GM12878 (cell line): Measurements from ENCODE around the gene NEAT1. TPM values are rescaled to one million over a fixed set of nuclear protein-coding genes. Genes with fewer than 3 reads are reported as not detected.

Source experiments
- ATAC-seq: fragments of 200-7000 bp; cut with Tn5 transposase; 3 replicates; pipeline ENCODE4 v1.9.1; 2020; ENCODE audit warnings: mild to moderate bottlenecking, moderate library complexity
- BruUV-seq: library from RNA; stranded (reverse); fragments of 400-500 nt; replicated peaks from 2 replicates; lab custom pipeline; 2021; lab: Mats Ljungman, UMichigan
- CTCF ChIA-PET: fragments of 300-600 bp; sonication (Branson Sonifier 250); formaldehyde crosslinking; extraction: SDS; loops from one replicate; lab custom pipeline; 2021; ENCODE audit warnings: inconsistent platforms; lab: Yijun Ruan, JAX
- POLR2A ChIA-PET: fragments of 350-600 bp; formaldehyde crosslinking; extraction: SDS; loops from one replicate; lab custom pipeline; 2021; ENCODE audit warnings: inconsistent platforms; lab: Charles Lee
- RAD21 ChIA-PET: fragments of 300-600 bp; sonication (Branson Sonifier 250); formaldehyde crosslinking; loops from one replicate; lab custom pipeline; 2023; ENCODE audit warnings: antibody characterized with exemption; ENCODE audit not compliant: unreplicated experiment; lab: Charles Lee
- SMC1A ChIA-PET: fragments of 300-600 bp; sonication (Branson Sonifier 250); formaldehyde crosslinking; loops from one replicate; lab custom pipeline; 2023; ENCODE audit not compliant: unreplicated experiment, uncharacterized antibody; lab: Charles Lee
- DNase-seq: peaks from one replicate; pipeline ENCODE4 v3.0.0-alpha.2; 2011; ENCODE audit warnings: low read depth, low spot score
- FAIRE-seq: peaks from 3 replicates; lab custom pipeline; 2011; peaks lifted over from hg19 to GRCh38; lab: Jason Lieb, UNC
- H2AFZ ChIP-seq: 2 replicates; pipeline ENCODE4 v1.6.0; 2011; ENCODE audit warnings: low read depth, low read length, control low read depth; ENCODE audit not compliant: control insufficient read depth
- H3K27ac ChIP-seq: 2 replicates; pipeline ENCODE4 v1.5.1; 2011; ENCODE audit warnings: control low read depth; ENCODE audit not compliant: control insufficient read depth, insufficient read depth
- H3K27me3 ChIP-seq, 2 experiments: replicated peaks in 1 of 2; 2 replicates each; pipeline versions ENCODE4 v1.6.0 to v1.6.1; 2011; ENCODE audit warnings: low read length in 1 of 2; ENCODE audit not compliant: control insufficient read depth in 2 of 2, insufficient read depth in 2 of 2
- H3K36me3 ChIP-seq, 2 experiments: 2 replicates each; pipeline ENCODE4 v1.5.1; 2011; ENCODE audit warnings: low read length in 1 of 2; ENCODE audit not compliant: control insufficient read depth in 2 of 2, insufficient read depth in 2 of 2
- H3K4me1 ChIP-seq: 2 replicates; pipeline ENCODE4 v1.6.1; 2011; ENCODE audit warnings: mild to moderate bottlenecking, low read length, moderate library complexity, mixed read lengths; ENCODE audit not compliant: control insufficient read depth, insufficient read depth
- H3K4me2 ChIP-seq: 2 replicates; pipeline ENCODE4 v1.6.0; 2011; ENCODE audit warnings: control low read depth; ENCODE audit not compliant: control insufficient read depth, insufficient read depth
- H3K4me3 ChIP-seq: fragments of 200-600 bp; sonication (generic); 2 replicates; pipeline ENCODE4 v1.5.1; 2016
- H3K79me2 ChIP-seq: 2 replicates; pipeline ENCODE4 v1.6.0; 2011; ENCODE audit warnings: low read length; ENCODE audit not compliant: control insufficient read depth, insufficient read depth
- H3K9ac ChIP-seq: 2 replicates; pipeline ENCODE4 v1.8.0; 2011; ENCODE audit warnings: low read length, control low read depth, mixed read lengths; ENCODE audit not compliant: control insufficient read depth, insufficient read depth
- H3K9me3 ChIP-seq: replicated peaks from 3 replicates; pipeline ENCODE4 v1.5.1; 2011; ENCODE audit warnings: mild to moderate bottlenecking, low read length; ENCODE audit not compliant: control insufficient read depth, insufficient read depth
- H4K20me1 ChIP-seq: 2 replicates; pipeline ENCODE4 v1.6.0; 2011; ENCODE audit not compliant: control insufficient read depth, insufficient read depth
- ASH2L ChIP-seq: fragments of 300-600, 200-600 bp; sonication (generic); IDR thresholded peaks from 2 replicates; pipeline ENCODE4 v1.6.1; 2017; ENCODE audit warnings: low read depth, mild to moderate bottlenecking, borderline replicate concordance
- BMI1 ChIP-seq: fragments of 450-650 bp; IDR thresholded peaks from 2 replicates; pipeline ENCODE4 v1.6.1; 2016; ENCODE audit warnings: mild to moderate bottlenecking, moderate library complexity, borderline replicate concordance
- HDAC2 ChIP-seq: fragments of 200-600 bp; sonication (generic); IDR thresholded peaks from 2 replicates; pipeline ENCODE4 v1.6.1; 2017
- HDAC6 ChIP-seq: fragments of 200-600 bp; sonication (generic); IDR thresholded peaks from one replicate; pipeline ENCODE4 v1.8.0; 2017; ENCODE audit warnings: antibody characterized with exemption; ENCODE audit not compliant: unreplicated experiment
- KDM1A ChIP-seq: fragments of 200-600 bp; sonication (generic); IDR thresholded peaks from 2 replicates; pipeline ENCODE4 v1.6.1; 2016; ENCODE audit warnings: borderline replicate concordance
- MXI1 ChIP-seq: fragments of 150-350 bp; IDR thresholded peaks from 2 replicates; pipeline ENCODE4 v1.6.1; 2011; ENCODE audit warnings: low read depth, mild to moderate bottlenecking, inconsistent platforms, low read length, improper control_type of control experiment
- NFIC ChIP-seq: IDR thresholded peaks from 2 replicates; pipeline ENCODE4 v1.6.1; 2012; ENCODE audit warnings: low read depth, mild to moderate bottlenecking, inconsistent platforms, low read length, moderate library complexity
- NKRF ChIP-seq: fragments of 450-650 bp; conservative IDR thresholded peaks from 2 replicates; pipeline ENCODE4 v1.6.1; 2017; ENCODE audit warnings: mild to moderate bottlenecking, moderate library complexity
- NRF1 ChIP-seq: conservative IDR thresholded peaks from 2 replicates; pipeline ENCODE4 v1.6.1; 2011; ENCODE audit warnings: mild to moderate bottlenecking, low read depth, low read length, improper control_type of control experiment
- POLR2AphosphoS2 ChIP-seq: IDR thresholded peaks from 2 replicates; pipeline ENCODE4 v1.6.1; 2011; ENCODE audit warnings: low read depth, mild to moderate bottlenecking, low read length, improper control_type of control experiment, moderate library complexity
- POLR2AphosphoS5 ChIP-seq: IDR thresholded peaks from 2 replicates; pipeline ENCODE4 v1.6.1; 2011; ENCODE audit warnings: mild to moderate bottlenecking, low read length, inconsistent platforms
- SIX5 ChIP-seq: IDR thresholded peaks from 2 replicates; pipeline ENCODE4 v1.6.1; 2011; ENCODE audit warnings: mild to moderate bottlenecking, low read depth, low read length, moderate library complexity; ENCODE audit not compliant: severe bottlenecking
- SMAD5 ChIP-seq: IDR thresholded peaks from 2 replicates; pipeline ENCODE4 v1.6.1; 2016; ENCODE audit warnings: antibody characterized with exemption, low read depth
- SMC3 ChIP-seq: IDR thresholded peaks from 2 replicates; pipeline ENCODE4 v1.6.1; 2011; ENCODE audit warnings: low read length, improper control_type of control experiment, borderline replicate concordance
- SPI1 ChIP-seq: IDR thresholded peaks from 2 replicates; pipeline ENCODE4 v1.6.1; 2011; ENCODE audit warnings: low read depth, mild to moderate bottlenecking, low read length, moderate library complexity, borderline replicate concordance; ENCODE audit not compliant: insufficient read depth
- ZNF384 ChIP-seq: IDR thresholded peaks from 2 replicates; pipeline ENCODE4 v1.6.1; 2012; ENCODE audit warnings: low read depth, mild to moderate bottlenecking, low read length, improper control_type of control experiment, borderline replicate concordance
- WGBS: methylation state at CpG from one replicate; pipeline ENCODE4 v1.1.6; 2016; ENCODE audit warnings: low lambda C conversion rate; ENCODE audit not compliant: insufficient replicate concordance, insufficient coverage; ENCODE audit errors: missing lambda C conversion rate; 5-methylcytosine and 5-hydroxymethylcytosine counted together
- in situ Hi-C: fragments of 300-500 bp; cut with MboI; formaldehyde crosslinking; loops from 9 replicates; pipeline ENCODE4 v1.14.3; 2018; ENCODE audit warnings: mixed read lengths
- intact Hi-C: fragments of 100-400 bp; cut with micrococcal nuclease; formaldehyde crosslinking; loops from one replicate; pipeline ENCODE4 v1.14.2; 2022; ENCODE audit not compliant: unreplicated experiment
- polyA plus RNA-seq, 11 experiments: library from polyadenylated mRNA; depleted of rRNA in 4 of 11; unstranded in 6 of 11; stranded (reverse) in 5 of 11; fragments of >200 nt; fragmentation: Nextera tagmentation in 4 of 11; fragmentation: Illumina TruSeq in 1 of 11; extraction: Ambion mirVana in 4 of 11; extraction: Trizol in 1 of 11; gene quantifications; 1 replicate in 1 of 11; 2 replicates in 10 of 11; pipeline versions ENCODE4 v1.2.1 to v1.2.3, GENCODE V29; 2011 to 2016; ENCODE audit warnings: inconsistent platforms in 2 of 11, missing spikeins in 2 of 11, low read depth in 1 of 11
- total RNA-seq, 4 experiments: library from RNA; depleted of rRNA in 3 of 4; stranded (reverse); fragments of >200 nt in 3 of 4; fragmentation: Illumina TruSeq in 1 of 4; extraction: Trizol in 1 of 4; gene quantifications; 2 replicates each; pipeline versions ENCODE4 v1.2.1 to v1.2.3, GENCODE V29; 2013 to 2021
- TF ChIP-seq, protein P1 (sequence below): fragments of 450-650 bp; IDR thresholded peaks from 2 replicates; pipeline ENCODE4 v1.6.1; 2017; ENCODE audit warnings: low read depth, mild to moderate bottlenecking, moderate library complexity

The NEAT1 gene
- total and polyA plus RNA-seq, 10 of the 15 experiments (the other 5 are each of a cell fraction or from before 2014, with no cell fraction given): 13.6 to 328 (median 69.4) TPM

DNA sequence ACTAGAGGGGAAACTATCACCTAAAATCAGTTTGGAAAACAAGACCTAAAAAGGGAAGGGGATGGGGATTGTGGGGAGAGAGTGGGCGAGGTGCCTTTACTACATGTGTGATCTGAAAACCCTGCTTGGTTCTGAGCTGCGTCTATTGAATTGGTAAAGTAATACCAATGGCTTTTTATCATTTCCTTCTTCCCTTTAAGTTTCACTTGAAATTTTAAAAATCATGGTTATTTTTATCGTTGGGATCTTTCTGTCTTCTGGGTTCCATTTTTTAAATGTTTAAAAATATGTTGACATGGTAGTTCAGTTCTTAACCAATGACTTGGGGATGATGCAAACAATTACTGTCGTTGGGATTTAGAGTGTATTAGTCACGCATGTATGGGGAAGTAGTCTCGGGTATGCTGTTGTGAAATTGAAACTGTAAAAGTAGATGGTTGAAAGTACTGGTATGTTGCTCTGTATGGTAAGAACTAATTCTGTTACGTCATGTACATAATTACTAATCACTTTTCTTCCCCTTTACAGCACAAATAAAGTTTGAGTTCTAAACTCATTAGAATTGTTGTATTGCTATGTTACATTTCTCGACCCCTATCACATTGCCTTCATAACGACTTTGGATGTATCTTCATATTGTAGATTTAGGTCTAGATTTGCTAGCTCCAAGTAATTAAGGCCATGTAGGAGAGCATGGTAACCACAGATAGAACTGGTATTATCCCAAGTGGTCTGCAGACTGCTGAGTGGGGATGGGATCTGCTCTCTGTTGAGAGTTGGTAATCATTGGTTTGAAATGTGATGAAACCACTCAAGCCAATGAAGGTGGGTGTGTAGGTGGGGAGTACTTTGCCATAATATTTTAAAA is 3.6 kb downstream of the NEAT1 start (continued):
- TF ChIP-seq ZNF384: no peak
- no peak for TF ChIP-seq SIX5
- no peak for TF ChIP-seq NRF1
- TF ChIP-seq KDM1A: no peak
- no peak for TF ChIP-seq ASH2L
- TF ChIP-seq, protein P1, sequence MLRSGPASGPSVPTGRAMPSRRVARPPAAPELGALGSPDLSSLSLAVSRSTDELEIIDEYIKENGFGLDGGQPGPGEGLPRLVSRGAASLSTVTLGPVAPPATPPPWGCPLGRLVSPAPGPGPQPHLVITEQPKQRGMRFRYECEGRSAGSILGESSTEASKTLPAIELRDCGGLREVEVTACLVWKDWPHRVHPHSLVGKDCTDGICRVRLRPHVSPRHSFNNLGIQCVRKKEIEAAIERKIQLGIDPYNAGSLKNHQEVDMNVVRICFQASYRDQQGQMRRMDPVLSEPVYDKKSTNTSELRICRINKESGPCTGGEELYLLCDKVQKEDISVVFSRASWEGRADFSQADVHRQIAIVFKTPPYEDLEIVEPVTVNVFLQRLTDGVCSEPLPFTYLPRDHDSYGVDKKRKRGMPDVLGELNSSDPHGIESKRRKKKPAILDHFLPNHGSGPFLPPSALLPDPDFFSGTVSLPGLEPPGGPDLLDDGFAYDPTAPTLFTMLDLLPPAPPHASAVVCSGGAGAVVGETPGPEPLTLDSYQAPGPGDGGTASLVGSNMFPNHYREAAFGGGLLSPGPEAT: no peak; the same call in 1 of the 2 replicates

DNA sequence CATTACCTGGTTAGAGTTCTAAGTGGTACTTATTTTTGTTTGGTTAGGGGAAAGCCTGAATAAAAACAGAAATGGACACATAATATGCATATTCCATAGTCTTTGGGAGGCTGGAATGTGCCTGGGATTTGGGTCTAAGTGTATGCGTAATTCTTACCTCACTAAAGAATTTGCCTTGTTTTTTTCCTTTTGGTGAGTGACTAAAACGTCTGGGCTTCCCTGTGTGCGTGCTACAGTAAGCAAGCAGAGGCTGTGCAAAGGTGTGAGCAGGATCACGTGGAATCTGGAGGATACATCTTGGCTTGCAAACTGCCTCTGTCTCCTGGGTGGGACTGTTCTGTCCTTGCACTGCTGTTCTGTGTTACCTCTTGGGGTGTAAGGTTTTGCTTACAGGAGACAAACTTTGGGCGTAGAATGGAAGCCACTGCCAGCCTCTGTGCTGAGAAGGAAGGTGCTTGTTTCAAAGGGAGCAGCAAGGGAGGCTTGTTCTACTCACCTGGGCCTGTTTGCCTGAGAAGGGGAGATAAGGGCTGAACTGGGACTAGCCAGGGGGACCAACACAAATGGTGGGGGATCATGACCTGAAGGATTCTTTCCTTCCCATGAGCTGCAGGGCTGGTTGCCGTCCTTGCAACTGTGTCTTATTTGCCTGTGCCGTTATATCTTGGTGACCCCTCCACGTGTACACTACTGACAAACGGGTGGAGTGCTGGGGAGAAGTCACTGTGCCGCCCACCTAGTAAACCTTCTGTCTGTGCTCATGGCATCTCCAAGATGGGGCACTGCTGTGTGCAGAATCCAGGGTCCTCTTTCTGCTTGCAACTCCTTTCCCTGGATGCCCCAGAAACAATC is 4.5 kb downstream of the NEAT1 start:
- peak; percentile 6 for ATAC-seq
- Histone ChIP-seq H3K4me1 (peaks cover 27% of the 10 kb centered on the region), H3K27ac (peak overlapping the region; percentile 100), H3K4me2 (peak overlapping the region; percentile 100), H4K20me1 (peaks cover 18% of the 10 kb centered on the region), H3K27me3 (no peaks in the 10 kb centered on the region), H2AFZ (no peak overlapping the region), H3K79me2 (peaks cover 100% of the 10 kb centered on the region), H3K36me3 (no peaks in the 10 kb centered on the region; a peak in 2 of 4 replicates), H3K4me3 (peak overlapping the region; percentile 95), H3K9ac (peak overlapping the region; percentile 58), H3K9me3 (no peaks in the 10 kb centered on the region)
- intact Hi-C loops: loop anchor here (2.0 kb wide), 1 partner anchor 14 kb away; no protein-coding TSS in a partner anchor
- ChIA-PET POLR2A (interaction anchor here (1.8 to 13.6 kb wide), 3 partner anchors 10 to 73 kb away, joined by 6 to 323 read pairs (median 9); partner anchors contain the start of gene MALAT1), SMC1A (interaction anchor here (0.8 to 12.7 kb wide), 4 partner anchors 10 to 78 kb away, joined by 3 to 232 read pairs (median 4); no protein-coding TSS in a partner anchor), CTCF (no interaction called here), RAD21 (interaction anchor here (1.5 to 15.3 kb wide), 2 partner anchors 9 to 70 kb away, joined by 3 to 282 read pairs; partner anchors contain the start of gene MALAT1)
- no peak for DNase-seq
- no peak for FAIRE-seq
- no TSS peak for BruUV-seq
- WGBS: 4% methylated on average over 10 of the region's 10 CpGs
- in situ Hi-C loops: loop anchor here (10.0 kb wide), 1 partner anchor 562 kb away; no protein-coding TSS in a partner anchor
- TF ChIP-seq SMAD5 (peak; percentile 80), HDAC6 (peak; percentile 72), NKRF (0 out of 2 replicates have a peak, but pooled peaks have one; percentile 23), SPI1 (no peak), NFIC (no peak), BMI1 (peak; percentile 19; the same call in 1 of the 2 replicates), POLR2AphosphoS2 (peak; percentile 89), HDAC2 (no peak), POLR2AphosphoS5 (peak; percentile 97), SMC3 (peak; percentile 16; the same call in 1 of the 2 replicates), MXI1 (peak; percentile 39)
